GM10266 (cell line): ENCODE data around the gene SULF2.

Experiments
- DNase-seq: peaks from one replicate; pipeline ENCODE4 v3.0.0; 2012; ENCODE audit errors: extremely low spot score
- CTCF ChIP-seq: IDR thresholded peaks from 2 replicates; pipeline ENCODE4 v1.5.1; 2012; ENCODE audit warnings: mild to moderate bottlenecking, low read depth; ENCODE audit not compliant: control insufficient read depth, insufficient read depth; ENCODE audit errors: missing control alignments

The SULF2 gene

DNA sequence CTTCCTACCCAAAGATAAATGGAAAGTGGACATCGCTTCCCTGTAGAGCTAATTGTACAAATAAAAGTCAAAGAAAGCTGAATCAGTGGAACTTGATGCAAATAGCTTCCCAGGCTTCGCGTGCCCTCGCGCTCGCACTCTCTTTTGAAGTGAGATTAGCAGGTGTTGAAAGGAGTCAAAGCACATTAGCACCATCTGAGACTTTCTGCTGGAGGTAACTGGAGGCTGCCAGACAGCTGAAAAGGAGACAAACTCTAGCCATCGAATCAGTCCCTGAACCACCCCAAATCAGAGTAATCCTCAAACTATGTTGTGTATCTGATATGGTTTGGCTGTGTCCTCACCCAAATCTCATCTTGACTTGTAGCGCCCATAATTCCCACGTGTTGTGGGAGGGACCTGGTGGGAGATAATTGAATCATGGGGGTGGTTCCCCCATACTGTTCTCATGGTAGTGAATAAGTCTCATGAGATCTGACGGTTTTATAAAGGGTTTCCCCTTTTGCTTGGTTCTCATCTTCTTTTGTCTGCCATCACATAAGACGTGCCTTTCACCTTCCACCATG is 23.7 kb downstream of the SULF2 start:
- TF ChIP-seq CTCF = no peak
- DNase-seq = no peak

GRCh38 chr20:47760686-47761481 is 24.4 kb downstream of the SULF2 start:
- no peak for DNase-seq
- no peak for TF ChIP-seq CTCF

GRCh38 chr20:47758517-47759450 is 26.5 kb downstream of the SULF2 start:
- no peak for DNase-seq
- no peak for TF ChIP-seq CTCF

DNA sequence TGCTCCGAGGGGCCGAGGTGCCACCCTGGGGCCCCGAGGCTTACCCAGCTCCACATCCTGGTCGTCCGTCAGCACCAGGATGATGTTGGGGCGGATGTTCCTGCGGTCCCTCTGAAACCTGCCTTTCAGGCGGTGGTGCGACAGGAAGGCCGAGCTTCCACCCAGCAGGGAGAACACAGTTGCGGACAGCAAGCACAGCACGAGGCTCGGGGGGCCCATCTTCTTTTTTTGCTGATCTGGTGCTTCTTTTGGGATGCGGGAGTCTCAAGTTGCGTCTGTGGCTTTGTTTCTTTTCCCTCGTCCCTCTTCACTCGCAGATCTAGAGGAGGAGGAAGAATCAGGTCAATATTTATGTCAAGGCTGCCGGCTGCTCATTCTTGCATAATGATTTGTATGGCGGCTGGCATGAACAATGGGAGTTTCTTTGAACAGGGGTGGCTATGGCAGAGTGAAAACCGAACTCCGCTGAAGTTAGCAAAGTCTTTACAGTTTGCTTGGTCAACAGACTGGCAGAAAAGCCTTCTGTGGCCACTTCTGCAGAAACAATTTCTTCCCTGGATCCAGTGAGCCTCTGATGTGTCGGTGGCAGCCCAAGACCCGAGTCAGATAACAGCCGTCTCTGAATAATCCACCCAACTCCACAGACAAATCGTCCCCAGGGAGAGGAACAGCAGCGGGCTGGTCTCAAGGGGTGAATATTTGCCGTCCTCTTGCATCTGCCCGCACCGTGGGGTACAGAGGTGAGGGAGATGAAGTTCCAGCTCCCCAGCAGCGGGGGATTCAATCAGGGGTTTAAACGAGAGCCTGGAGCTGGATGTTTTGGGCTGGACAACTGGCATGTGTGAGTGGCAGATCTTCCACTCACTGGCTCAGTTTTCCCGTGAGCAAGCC is 27.9 kb downstream of the SULF2 start:
- TF ChIP-seq CTCF = no peak
- no peak for DNase-seq

GRCh38 chr20:47754946-47755652 is 30.2 kb downstream of the SULF2 start:
- TF ChIP-seq CTCF = no peak
- DNase-seq = no peak

- DNase-seq = no peak
Measured at GRCh38 chr20:47754388-47754715, 30.9 kb downstream of the SULF2 start.

More at GRCh38 chr20:47754388-47754715, 30.9 kb downstream of the SULF2 start:
- no peak for TF ChIP-seq CTCF
